ENCODE data around the gene COBLL1.

- TF ChIP-seq CTCF (optimal IDR thresholded peaks at IDR 0.05 in 1 of 3, IDR thresholded peaks at IDR 0.05 in 1 of 3, conservative IDR thresholded peaks at IDR 0.05 in 1 of 3; ENCODE audit: extremely low read depth in 1 of 3, insufficient read depth in 2 of 3, low read length in 3 of 3) (no peak), EZH2 (IDR thresholded peaks at IDR 0.05; ENCODE audit: low read length) (no peak)
These were observed 88.7 kb downstream of the COBLL1 start for GRCh38 chr2:164752956-164753355.
